HG03520 (cell line): ENCODE data around the gene POSTN.
"Not testable (repeated sequence)": the region's sequence is repeated elsewhere in the genome, so short reads cannot be mapped to it uniquely, and the experiment has no call there.

Source experiments
- ATAC-seq: cut with Tn5 transposase; IDR thresholded peaks from one replicate; pipeline ENCODE4 v1.9.1; 2021; ENCODE audit warnings: mild to moderate bottlenecking, moderate library complexity; ENCODE audit not compliant: unreplicated experiment

The POSTN gene

DNA sequence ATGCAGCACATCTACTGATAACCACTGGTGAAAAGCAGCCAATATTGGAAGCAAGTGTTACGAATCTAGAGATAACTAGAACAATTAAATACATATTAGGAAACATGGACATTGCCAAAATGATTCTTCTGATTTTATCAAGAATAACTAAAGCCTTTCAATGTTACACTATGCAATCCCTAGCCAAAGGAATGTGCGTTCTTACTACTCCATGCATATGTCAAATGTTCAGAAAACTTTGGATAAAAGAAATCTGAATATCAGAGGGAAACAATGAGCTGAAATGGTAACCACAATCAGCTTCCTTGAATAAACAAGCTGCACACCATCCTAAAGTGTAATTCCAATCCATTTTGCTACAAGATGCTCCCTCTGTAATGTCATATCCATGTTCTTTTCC is 951 bp upstream of the POSTN start:
- ATAC-seq: no peak

DNA sequence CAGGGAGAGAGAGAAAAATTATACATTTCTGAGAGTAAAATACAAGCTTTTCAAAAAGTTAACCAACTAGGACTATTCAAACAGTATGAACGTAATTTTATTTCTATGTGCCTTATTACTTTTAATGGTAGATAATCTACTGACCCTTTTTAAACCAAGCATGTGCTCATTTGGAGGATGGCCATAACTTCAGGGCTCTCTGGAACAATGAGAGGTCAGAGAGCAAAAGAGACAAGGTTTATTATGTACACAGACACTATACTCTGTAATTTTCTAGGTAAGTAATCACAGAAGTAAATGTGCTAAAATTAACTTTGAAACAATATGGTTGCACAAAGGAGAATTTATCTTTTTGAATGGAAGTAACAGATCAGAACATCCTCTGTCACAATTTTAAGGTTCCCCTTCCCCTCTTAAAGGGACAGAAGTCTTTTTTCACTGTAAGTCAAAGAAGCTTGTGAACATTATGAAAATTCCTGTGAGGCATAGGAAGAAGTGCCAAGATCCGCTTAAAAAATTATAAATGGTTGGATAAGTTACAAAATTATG is 1.0 kb downstream of the POSTN start:
- ATAC-seq: no peak

DNA sequence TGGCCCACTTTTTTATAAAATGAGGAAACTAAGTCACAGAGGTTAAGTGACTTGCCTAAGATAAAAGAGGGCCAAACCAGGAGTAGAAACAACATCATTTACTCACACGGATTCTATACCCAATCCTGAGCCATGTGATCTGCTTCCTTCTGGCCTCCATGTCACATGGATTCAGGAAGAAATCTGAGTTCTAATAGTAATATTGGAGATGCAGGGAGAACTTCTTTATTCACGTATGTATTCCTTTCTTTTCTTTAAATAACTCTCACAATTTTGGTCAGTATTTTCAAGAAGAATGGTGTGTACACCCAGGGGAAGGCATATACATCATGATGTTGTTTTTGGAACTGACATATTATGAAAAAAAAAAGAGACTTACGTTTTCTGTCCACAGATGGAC is 1.8 kb downstream of the POSTN start:
- ATAC-seq: no peak

DNA sequence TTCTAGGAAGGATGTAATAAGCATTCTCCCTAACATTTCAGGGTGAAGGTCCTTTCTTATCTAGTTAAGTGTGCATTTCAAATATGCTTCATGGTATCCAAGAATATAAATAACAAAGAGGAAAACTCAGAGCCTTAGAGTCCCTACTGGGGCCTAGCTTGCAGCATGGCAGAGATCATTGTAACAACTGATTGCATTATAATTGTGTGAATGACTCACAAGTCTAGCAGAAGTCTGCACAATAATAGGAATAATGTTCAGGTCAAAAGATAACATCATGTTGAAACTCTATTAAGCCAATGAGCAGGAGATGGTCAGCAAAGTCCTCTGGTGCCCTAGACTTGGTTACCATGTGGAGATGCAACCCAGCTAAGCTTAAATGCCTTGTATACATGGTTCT is 3.4 kb downstream of the POSTN start:
- no peak for ATAC-seq

DNA sequence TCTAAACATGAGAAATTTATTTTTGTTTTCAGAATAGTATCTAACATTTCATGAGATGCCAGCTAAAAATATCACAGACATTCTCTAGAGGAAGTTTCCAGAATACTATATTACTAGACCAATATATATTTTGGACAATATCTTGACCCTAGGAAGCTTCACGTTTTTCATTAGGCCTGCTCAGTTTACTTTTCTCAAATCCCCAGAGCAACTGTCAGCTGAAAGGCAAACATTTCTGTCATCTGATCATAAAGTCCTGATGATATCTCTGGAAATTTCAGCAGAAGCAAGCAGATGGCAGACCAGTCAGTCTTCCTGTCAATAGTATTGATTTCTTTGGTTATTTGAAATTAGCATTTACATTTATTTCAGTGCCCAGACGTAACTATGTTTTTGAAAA is 4.0 kb downstream of the POSTN start:
- ATAC-seq: no peak

DNA sequence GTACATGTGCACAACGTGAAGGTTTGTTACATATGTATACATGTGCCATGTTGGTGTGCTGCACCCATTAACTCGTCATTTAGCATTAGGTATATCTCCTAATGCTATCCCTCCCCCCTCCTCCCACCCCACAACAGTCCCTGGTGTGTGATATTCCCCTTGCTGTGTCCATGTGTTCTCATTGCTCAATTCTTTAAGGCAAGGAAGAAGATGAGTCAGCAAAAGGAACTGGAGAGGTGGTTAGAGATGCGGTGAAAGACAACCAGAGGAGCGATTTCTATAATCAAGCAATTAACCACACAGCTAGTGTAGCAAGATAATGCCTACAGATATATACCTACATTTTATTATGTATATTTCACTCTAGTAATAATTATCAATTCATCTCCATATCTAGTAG is 9.2 kb downstream of the POSTN start:
- ATAC-seq: not testable (repeated sequence)

DNA sequence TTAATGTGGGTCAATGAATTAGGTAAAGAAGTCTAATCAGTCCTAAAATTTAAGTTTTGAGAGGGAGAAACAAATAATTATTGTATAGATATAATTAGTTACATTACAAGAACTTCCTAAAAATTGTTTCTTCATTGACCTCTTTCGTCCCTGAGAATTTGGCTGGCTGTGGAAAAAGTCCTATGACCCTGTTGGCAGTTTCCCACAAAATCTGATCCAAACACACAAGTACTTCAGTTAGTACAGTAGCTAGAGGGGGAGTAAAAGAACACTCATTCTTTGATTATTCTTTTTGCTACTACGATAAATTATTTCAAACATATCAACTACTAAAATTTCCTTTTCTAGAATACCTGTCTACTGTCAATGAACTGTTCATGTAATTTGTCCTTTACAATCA is 11.3 kb downstream of the POSTN start:
- no peak for ATAC-seq

DNA sequence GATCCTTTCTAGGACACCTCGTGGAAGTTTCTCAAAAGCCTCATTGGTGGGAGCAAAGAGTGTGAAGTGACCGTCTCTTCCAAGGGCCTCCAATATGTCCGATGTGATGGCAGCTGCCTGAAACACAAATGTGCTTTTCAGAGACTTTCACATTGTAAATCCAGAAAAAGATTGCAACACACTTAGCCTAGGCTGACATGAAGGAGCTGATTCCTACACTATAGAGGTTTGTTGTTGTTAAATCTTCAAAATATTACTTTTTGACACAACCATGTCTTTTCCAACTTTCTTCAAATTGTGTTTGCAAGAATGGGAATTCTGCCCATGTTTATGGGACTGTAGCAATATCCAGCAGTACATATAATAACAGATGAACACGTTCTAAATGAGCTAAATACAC is 12.4 kb downstream of the POSTN start:
- ATAC-seq: no peak

DNA sequence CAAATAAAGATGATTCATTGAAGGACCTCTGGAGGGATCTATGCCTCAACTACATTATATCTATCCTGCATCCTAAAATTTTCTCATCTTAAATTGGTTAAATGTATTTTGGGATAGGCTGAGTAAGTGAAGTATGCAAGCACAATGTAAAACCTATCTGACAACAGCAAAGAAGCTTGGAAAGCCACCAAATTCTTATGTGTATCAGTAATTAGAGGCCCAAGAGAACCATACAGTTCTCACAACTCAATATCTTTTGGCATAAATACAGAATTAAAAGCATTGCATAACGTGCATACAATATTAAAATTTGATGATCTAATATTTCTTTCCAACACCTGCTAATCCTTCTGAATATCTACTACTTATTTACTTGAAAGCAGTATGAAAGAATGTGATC is 13.0 kb downstream of the POSTN start:
- ATAC-seq: no peak

DNA sequence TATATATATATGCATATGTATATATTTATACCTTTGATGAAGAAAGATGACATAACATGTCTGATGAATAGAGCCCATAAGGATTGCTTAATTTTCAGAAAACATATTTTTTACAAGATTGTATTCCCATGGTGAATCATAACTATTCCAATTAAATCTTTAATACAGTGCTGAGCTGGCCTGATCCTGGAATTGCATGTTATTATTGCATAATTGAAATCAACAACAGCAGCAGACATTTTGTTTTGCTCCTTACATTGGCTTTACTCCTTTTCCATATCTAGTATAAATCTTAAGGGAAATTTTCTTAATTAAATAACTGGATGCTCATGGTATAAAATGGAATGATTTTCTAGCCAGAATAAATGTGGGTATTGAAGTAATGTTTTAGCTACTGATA is 22.0 kb downstream of the POSTN start:
- ATAC-seq: no peak

DNA sequence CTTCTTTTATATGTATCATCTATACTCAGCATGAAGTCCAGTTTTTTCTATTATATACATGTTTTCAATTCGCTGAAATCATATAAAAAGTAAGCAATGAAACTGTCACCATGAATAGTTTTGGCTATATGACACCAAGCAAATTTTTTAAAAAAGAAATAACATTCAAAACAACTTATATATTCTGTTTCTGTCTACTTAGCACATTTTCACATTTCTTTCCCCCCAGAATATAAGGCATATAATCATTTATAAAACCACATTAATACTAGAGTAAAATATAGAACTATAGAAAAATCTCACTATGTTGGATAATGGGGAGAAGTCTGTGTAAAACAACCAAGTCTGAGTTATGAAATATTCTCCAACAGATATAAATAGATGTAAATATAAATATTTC is 33.1 kb downstream of the POSTN start:
- ATAC-seq: no peak

DNA sequence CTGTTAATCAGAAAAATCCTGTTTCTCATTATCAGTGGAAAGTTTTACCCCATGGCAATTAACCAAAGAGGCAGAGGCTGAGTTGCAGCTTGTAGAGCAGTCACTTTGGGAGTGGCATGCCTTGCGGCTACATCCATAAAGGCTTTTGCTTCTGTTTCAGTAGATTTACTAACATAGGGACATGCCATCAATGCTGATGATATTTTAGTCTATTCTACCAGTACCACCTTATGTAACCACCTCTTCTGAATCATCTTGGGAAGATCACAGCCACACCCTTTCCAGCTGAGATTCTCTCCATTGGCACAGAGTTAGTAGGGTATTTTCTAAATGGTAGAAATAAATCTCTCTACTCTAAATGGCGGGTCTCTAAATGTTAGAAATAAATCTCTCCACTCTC is 37.5 kb downstream of the POSTN start:
- ATAC-seq: no peak

DNA sequence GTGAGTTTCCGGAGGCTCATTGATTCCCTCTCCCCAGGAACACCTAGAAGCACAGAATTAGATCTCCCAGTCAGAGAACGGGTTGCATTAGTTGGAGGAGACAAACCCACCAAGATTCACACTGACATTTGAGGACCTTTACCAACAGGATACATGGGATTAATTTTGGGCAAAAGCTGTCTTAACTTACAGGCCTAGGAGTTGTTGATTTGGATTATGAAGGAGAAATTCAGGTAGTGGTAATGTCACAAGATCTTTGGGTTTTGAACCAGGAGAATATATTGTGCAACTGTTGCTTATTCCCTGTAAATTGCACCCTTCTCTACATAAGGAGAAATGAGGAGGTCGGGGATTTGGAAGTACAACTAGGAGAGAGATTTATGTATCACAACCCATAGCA is 38.0 kb downstream of the POSTN start:
- no peak for ATAC-seq

DNA sequence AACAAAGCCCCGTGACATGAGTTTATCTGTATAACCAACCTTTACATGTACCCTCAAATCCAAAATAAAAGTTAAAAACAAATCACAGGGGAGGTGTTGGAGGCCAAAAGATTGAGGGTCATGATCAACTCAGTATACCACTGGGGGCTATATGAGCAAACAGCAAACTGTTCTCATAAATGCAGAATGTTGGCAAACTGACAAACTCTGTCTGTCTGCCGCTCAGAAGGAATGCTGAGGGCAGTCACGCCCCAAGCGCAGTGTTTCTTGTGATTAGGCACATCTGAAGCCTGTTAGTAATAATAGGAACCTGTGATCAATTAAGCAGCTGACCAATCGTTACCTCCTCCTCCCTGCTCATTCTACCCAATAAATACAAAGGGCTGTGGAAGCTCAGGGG is 39.8 kb downstream of the POSTN start:
- not testable (repeated sequence) for ATAC-seq

DNA sequence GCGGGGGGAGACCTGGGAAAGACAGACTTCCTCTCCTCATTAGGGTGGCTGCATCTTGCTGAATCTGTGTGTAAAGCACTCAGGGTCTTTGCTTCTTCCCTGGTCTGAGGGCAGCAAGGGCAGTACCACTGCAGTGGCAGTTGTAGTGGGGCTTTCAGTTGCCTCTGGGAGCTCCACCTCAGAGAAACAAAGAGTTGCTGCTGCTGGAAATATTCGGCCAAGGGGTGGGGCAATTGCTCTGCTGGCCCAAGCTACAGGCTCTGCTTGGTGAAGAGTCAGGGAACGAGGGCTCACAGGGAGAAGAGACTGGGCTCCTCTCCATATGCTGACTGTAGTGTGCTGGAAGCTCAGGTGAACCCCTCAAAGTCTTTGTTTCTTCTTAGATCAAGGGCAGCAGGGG is 52.5 kb downstream of the POSTN start:
- ATAC-seq: no peak

DNA sequence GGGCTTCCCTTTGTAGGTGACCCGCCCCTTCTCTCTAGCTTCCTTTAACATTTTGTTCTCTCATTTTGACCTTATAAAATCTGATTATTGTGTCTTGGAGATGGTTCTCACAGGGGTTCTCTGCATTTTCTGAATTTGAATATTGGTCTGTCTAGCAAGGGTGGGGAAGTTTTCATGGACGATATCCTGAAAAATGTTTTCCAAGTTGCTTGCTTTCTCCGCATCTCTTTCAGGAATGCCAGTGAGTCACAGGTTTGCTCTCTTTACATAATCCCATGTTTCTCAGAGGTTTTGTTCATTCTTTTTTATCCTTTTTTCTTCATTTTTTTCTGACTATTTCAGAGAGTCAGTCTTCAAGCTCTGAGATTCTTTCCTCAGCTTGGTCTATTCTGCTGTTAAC is 53.6 kb downstream of the POSTN start:
- no peak for ATAC-seq

DNA sequence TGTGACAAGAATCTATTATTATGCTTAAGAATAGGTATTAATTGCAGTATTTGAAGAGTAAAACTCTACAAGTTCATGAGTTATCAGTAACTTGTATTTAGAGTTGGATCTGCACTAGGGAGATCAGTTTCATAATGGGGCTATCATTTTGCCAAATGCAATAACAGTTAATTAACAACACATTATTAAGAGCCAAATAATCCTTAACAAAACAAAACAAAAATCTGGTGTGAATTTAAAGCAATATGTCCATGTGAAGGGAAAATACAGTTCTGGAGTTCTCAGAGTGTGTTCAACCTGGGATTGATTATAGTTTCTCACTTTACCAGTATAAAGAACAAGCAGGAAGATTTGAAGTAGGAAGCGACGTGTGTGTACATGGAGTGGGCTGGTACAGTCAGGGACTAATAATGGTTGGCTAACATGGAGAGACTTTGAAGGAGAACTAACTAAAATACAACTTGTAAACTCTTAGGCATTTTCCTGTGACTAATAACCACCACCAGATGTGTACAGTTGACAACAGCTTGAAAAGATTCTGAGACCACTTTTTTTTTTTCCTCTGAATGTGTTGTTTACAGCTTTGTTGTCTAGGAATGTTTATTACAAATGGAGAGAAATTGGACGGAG is 58.5 kb downstream of the POSTN start:
- no peak for ATAC-seq

DNA sequence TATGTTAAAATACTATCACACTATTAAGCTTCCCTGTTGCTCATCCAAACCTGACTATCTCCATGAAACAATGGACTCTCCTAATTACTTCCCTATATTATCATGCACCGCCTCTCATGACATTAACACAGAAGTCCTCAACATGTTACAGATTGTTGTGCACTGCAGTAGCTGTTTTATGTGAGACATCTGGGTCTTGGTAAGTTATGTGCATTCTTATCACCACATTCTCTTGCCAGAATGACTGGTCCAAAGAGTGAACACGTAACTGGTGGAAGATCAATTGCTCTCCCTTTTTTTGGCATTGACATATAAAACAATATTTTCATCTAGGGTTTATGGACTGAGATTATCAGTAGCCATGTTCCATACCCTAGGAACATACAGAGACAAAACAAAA is 59.4 kb downstream of the POSTN start:
- no peak for ATAC-seq

DNA sequence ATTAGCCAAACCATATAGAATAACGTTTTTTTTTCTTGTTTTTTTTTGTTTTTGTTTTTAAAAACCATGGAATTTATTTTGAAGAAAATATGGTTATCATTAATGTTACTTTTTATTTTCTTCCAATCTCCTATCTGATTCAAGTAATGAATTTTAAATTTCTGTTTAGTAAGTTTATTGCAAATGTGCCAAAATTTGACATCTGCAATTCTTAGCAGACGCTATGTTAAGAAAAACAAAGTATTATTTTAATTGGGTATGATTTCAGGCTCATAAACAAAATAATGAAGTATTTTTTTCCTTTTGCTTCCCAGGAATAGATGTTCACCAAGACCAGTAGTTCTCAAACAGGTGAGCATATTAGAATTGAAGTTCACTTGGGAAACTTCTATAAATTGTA is 63.1 kb downstream of the POSTN start:
- ATAC-seq: no peak

DNA sequence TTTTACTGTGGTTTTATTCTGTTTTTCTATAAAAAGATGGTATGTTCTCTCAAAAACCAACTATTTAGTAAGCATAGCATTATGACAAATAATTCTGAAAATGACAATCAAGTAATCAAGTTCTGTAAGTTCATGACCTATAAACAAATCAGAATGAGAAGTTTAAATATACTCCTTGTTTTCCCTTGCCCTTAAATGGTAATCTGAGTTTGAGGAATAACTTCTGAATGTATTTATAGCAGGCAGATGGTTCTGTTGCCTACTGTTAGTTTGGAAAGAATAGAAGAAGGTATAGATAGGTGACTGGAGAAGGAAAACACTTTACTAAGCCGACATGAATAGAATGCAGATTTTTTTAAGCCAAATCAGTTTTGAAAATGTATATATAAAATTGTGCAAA is 63.9 kb downstream of the POSTN start:
- ATAC-seq: no peak

DNA sequence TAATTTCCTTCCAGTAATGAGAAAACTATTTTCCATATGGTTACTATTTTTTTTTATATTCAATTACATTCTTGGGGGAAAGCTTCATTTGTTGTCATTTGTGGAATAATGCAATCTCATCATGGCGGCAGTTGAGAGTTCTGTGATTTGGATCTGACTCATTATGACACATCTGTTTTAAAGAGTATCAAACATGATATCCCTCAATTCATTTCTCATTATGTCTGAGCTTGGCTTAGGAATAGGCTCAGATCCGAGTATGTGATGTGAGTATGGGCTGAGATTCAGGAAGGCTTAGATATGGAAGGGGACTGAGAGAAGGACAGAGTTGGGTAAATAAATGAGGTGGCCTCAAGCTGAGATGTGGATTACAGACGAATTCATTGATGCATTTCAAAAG is 64.4 kb downstream of the POSTN start:
- ATAC-seq: no peak

DNA sequence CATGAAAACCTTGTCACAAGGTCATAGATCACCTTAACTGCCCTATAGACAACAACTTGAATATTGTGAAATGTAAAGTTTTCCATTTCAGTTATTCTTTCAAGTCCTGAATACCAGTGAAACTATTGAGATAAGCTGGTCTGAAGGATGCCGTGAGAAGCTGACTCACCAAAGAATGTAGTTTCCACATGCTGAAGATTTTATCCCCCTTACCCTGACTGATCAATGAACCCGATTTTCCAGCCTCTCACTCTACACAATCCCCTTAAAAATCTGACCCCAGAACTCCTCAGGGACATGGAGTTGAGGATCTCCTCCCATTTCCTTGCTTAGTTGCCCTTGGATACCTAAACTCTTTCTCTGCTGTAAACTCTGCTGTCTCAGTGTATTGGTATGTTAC is 67.5 kb downstream of the POSTN start:
- ATAC-seq: no peak

DNA sequence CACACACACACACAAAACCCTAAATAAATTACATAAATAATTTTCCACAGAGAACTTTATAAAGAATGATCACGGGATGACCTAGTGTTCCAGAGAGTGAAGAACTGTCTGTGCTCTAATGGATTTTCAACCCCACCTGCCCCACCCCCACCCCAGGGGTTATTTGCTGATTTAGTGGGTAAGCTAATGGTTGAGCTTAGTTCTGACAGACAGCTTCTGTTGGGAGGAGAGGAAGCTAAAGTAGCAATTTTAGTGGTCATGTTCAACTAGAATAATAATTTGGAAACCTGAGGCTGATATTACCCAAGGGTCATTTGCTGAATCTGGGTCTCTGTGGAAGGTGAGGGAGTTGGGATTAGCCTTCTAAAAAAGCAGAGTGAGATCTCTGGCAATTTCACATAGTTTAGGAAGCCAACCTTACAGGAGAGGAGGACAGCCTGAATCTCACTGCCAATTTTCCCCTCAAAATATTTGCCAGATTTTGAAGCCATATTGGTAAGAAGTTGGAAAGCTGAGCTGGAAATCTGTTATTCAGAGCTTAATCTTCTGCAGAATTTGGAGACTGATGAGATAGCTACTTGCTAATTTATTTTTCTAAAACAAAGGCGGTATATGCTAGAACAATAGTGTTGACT is 68.7 kb downstream of the POSTN start:
- ATAC-seq: no peak
